Thyroid gland (tissue), 4 donors: ENCODE results near the gene MRNIP.

Experiments
- CTCF ChIP-seq, 6 experiments: fragments of 200-600 bp in 3 of 6; fragments of 450-650 bp in 3 of 6; sonication (generic) in 3 of 6; IDR thresholded peaks; one replicate each; pipeline ENCODE4 v1.5.1; 2016 to 2019; ENCODE audit warnings: antibody characterized with exemption in 6 of 6, mild to moderate bottlenecking in 2 of 6, inconsistent platforms in 1 of 6, moderate library complexity in 1 of 6
- POLR2A ChIP-seq, 2 donors: fragments of 450-650 bp; IDR thresholded peaks; one replicate each; pipeline ENCODE4 v1.6.1; 2017; ENCODE audit warnings: antibody characterized with exemption in 2 of 2, mild to moderate bottlenecking in 2 of 2, moderate library complexity in 1 of 2

GRCh38 chr5:179793468-179794139 lies 65.0 kb downstream of the MRNIP start, which contains the start of gene LTC4S:
- no peak for TF ChIP-seq CTCF (IDR thresholded peaks at IDR 0.05)
- no peak for TF ChIP-seq POLR2A (IDR thresholded peaks at IDR 0.05)
